GM18498 (cell line): ENCODE measurements around the gene MT4.
"Not testable (repeated sequence)": the region's sequence is repeated elsewhere in the genome, so short reads cannot be mapped to it uniquely, and the experiment has no call there.

Experiments
- ATAC-seq: cut with Tn5 transposase; IDR thresholded peaks from one replicate; pipeline ENCODE4 v1.9.1; 2021; ENCODE audit warnings: mild to moderate bottlenecking, moderate library complexity; ENCODE audit not compliant: unreplicated experiment

The MT4 gene

GRCh38 chr16:56558024-56558747, 6.7 kb upstream of the MT4 start:
- no peak for ATAC-seq

- ATAC-seq, result no peak
Observed at GRCh38 chr16:56559109-56559508, 5.8 kb upstream of the MT4 start.

- no peak for ATAC-seq
Observed at GRCh38 chr16:56560447-56560846, 4.4 kb upstream of the MT4 start.

- no peak for ATAC-seq
Observed at GRCh38 chr16:56561126-56561525, 3.7 kb upstream of the MT4 start.

- ATAC-seq, result no peak
Observed at GRCh38 chr16:56569971-56570370, 5.1 kb downstream of the MT4 start.

- ATAC-seq, result no peak
Observed at GRCh38 chr16:56571525-56571924, 6.7 kb downstream of the MT4 start.

- no peak for ATAC-seq
Observed at GRCh38 chr16:56574625-56575024, 9.8 kb downstream of the MT4 start.

- ATAC-seq, result peak; percentile 90
Observed at GRCh38 chr16:56576585-56577299, 11.9 kb downstream of the MT4 start.

- no peak for ATAC-seq
Observed at GRCh38 chr16:56577300-56577625, 12.4 kb downstream of the MT4 start.

- ATAC-seq, result no peak
Observed at GRCh38 chr16:56580391-56581048, 15.6 kb downstream of the MT4 start.

GRCh38 chr16:56582911-56583310, 18.0 kb downstream of the MT4 start:
- not testable (repeated sequence) for ATAC-seq

- ATAC-seq, result no peak
Observed at GRCh38 chr16:56583351-56584168, 18.7 kb downstream of the MT4 start.

- no peak for ATAC-seq
Observed at GRCh38 chr16:56584276-56584675, 19.4 kb downstream of the MT4 start.

- ATAC-seq, result no peak
Observed at GRCh38 chr16:56588781-56589140, 23.9 kb downstream of the MT4 start.

- no peak for ATAC-seq
Observed at GRCh38 chr16:56589141-56590039, 24.5 kb downstream of the MT4 start, which contains the start of gene MT3. Gene MT3 (plus strand): TSS chr16:56589528. CDS start chr16:56589591, 63 bp downstream.

GRCh38 chr16:56591377-56592060, 26.6 kb downstream of the MT4 start:
- no peak for ATAC-seq

GRCh38 chr16:56593573-56594291, 28.9 kb downstream of the MT4 start:
- ATAC-seq, result no peak

GRCh38 chr16:56594292-56594619, 29.4 kb downstream of the MT4 start:
- no peak for ATAC-seq

- no peak for ATAC-seq
Observed at GRCh38 chr16:56600398-56600999, 35.6 kb downstream of the MT4 start.
